ENCODE data around the gene ZNF22. TPM values are rescaled to one million over a fixed set of nuclear protein-coding genes. Genes with fewer than 3 reads are reported as not detected.

Gene ZNF22
- total and polyA plus RNA-seq, 2 of the 4 experiments (the other 2 are of a cell fraction) = 10.6 to 12.4 TPM

GRCh38 chr10:45044290-45044689, 43.6 kb downstream of the ZNF22 start:
- Histone ChIP-seq H3K9me3 (ENCODE audit: control insufficient read depth, insufficient read depth, low read length) (no peaks in the 10 kb centered on the region), H3K18ac (ENCODE audit: low read depth, low read length) (no peak overlapping the region), H2BK20ac (ENCODE audit: low read depth, low read length) (no peak overlapping the region), H3K9ac (ENCODE audit: low read depth, low read length) (no peak overlapping the region), H2AK9ac (replicated peaks; ENCODE audit: low read depth, low read length, poor library complexity) (no peak overlapping the region), H3K79me1 (ENCODE audit: low read depth in 1 of 2, low read length in 2 of 2) (no peaks in the 10 kb centered on the region), H2AFZ (replicated peaks; ENCODE audit: low read length, poor library complexity) (no peak overlapping the region), H3K23ac (ENCODE audit: low read depth, low read length) (no peak overlapping the region), H2BK120ac (ENCODE audit: low read depth, low read length) (no peak overlapping the region), H4K8ac (ENCODE audit: low read depth in 2 of 2, low read length in 2 of 2) (no peak overlapping the region), H3K27ac (ENCODE audit: insufficient read depth, low read length) (no peak overlapping the region), H3K4me2 (ENCODE audit: low read depth, low read length) (no peak overlapping the region), H3K36me3 (ENCODE audit: control insufficient read depth, insufficient read depth, low read length) (no peaks in the 10 kb centered on the region), H4K91ac (ENCODE audit: insufficient read depth, low read depth, low read length) (no peak overlapping the region), H3K4me1 (ENCODE audit: control insufficient read depth, insufficient read depth, low read length) (no peaks in the 10 kb centered on the region), H4K20me1 (ENCODE audit: insufficient read depth, low read length) (no peaks in the 10 kb centered on the region), H3K9me1 (ENCODE audit: insufficient read depth, low read length) (no peaks in the 10 kb centered on the region), H3K14ac (replicated peaks; ENCODE audit: low read depth, low read length) (no peak overlapping the region), H3K56ac (ENCODE audit: extremely low read depth, insufficient read depth, low read length) (no peak overlapping the region), H4K5ac (ENCODE audit: low read depth, low read length) (no peak overlapping the region), H2BK5ac (ENCODE audit: low read depth, low read length, poor library complexity, severe bottlenecking) (no peak overlapping the region), H3K4me3 (ENCODE audit: insufficient read depth, low read depth, low read length) (no peak overlapping the region), H2AK5ac (ENCODE audit: low read depth, low read length) (no peak overlapping the region), H3K27me3 (ENCODE audit: control insufficient read depth, insufficient read depth, low read length) (no peaks in the 10 kb centered on the region; the same call in 1 of the 2 replicates), H2BK15ac (ENCODE audit: low read depth, low read length) (no peak overlapping the region), H3K4ac (ENCODE audit: low read depth, low read length) (no peak overlapping the region)
- POLR2A ChIA-PET (ENCODE audit: unreplicated experiment) = no interaction called here
- TF ChIP-seq CHD1 (IDR thresholded peaks at IDR 0.05; ENCODE audit: low read depth, low read length) (no peak), RFX5 (IDR thresholded peaks at IDR 0.05; ENCODE audit: low read depth, low read length) (no peak), MAZ (IDR thresholded peaks at IDR 0.05; ENCODE audit: borderline replicate concordance, low read depth, low read length) (no peak), SMC3 (IDR thresholded peaks at IDR 0.05; ENCODE audit: low read depth, low read length) (no peak), NFE2L2 (IDR thresholded peaks at IDR 0.05; ENCODE audit: low read depth, low read length) (no peak), RAD21 (IDR thresholded peaks at IDR 0.05; ENCODE audit: low read length) (no peak), ELK1 (IDR thresholded peaks at IDR 0.05; ENCODE audit: borderline replicate concordance, low read depth, low read length) (no peak), FOS (IDR thresholded peaks at IDR 0.05; ENCODE audit: low read depth, low read length) (no peak), MXI1 (IDR thresholded peaks at IDR 0.05; ENCODE audit: borderline replicate concordance, low read depth, low read length) (no peak), RCOR1 (IDR thresholded peaks at IDR 0.05; ENCODE audit: insufficient replicate concordance, low read length) (no peak), CEBPB (IDR thresholded peaks at IDR 0.05; ENCODE audit: low read depth, low read length) (no peak), USF2 (IDR thresholded peaks at IDR 0.05; ENCODE audit: low read depth, low read length) (no peak), CTCF (conservative IDR thresholded peaks at IDR 0.05; ENCODE audit: low read depth, low read length) (no peak), BHLHE40 (IDR thresholded peaks at IDR 0.05; ENCODE audit: low read depth, low read length) (no peak), POLR2A (IDR thresholded peaks at IDR 0.05; ENCODE audit: low read depth, low read length) (no peak), MAFK (IDR thresholded peaks at IDR 0.05; ENCODE audit: low read depth, low read length) (no peak)
- no TSS peak for BruUV-seq (replicated peaks)
- DNase-seq = no peak
- dilution Hi-C loops (cut with HindIII; ENCODE audit: low sequenced_read_pairs, unreplicated experiment) = no loop called here
- ATAC-seq (ENCODE audit: low read depth) = no peak
- in situ Hi-C loops (cut with MboI; ENCODE audit: low sequenced_read_pairs) = no loop called here
- intact Hi-C loops (cut with micrococcal nuclease) = loop anchor here (10.0 kb wide), 1 partner anchor 509 kb away; no protein-coding TSS in a partner anchor
- WGBS, 2 experiments (ENCODE audit: extremely low coverage in 2 of 2, insufficient read length in 1 of 2) = 39% methylated on average over 3 of the region's 7 CpGs; no CpG with 5 or more reads in 1 of the 2 experiments
- CTCF ChIA-PET = no interaction called here

Data from IMR-90 (cell line).